ENCODE measurements around the gene CCT4.

CCT4 gene, protein sequence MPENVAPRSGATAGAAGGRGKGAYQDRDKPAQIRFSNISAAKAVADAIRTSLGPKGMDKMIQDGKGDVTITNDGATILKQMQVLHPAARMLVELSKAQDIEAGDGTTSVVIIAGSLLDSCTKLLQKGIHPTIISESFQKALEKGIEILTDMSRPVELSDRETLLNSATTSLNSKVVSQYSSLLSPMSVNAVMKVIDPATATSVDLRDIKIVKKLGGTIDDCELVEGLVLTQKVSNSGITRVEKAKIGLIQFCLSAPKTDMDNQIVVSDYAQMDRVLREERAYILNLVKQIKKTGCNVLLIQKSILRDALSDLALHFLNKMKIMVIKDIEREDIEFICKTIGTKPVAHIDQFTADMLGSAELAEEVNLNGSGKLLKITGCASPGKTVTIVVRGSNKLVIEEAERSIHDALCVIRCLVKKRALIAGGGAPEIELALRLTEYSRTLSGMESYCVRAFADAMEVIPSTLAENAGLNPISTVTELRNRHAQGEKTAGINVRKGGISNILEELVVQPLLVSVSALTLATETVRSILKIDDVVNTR

DNA sequence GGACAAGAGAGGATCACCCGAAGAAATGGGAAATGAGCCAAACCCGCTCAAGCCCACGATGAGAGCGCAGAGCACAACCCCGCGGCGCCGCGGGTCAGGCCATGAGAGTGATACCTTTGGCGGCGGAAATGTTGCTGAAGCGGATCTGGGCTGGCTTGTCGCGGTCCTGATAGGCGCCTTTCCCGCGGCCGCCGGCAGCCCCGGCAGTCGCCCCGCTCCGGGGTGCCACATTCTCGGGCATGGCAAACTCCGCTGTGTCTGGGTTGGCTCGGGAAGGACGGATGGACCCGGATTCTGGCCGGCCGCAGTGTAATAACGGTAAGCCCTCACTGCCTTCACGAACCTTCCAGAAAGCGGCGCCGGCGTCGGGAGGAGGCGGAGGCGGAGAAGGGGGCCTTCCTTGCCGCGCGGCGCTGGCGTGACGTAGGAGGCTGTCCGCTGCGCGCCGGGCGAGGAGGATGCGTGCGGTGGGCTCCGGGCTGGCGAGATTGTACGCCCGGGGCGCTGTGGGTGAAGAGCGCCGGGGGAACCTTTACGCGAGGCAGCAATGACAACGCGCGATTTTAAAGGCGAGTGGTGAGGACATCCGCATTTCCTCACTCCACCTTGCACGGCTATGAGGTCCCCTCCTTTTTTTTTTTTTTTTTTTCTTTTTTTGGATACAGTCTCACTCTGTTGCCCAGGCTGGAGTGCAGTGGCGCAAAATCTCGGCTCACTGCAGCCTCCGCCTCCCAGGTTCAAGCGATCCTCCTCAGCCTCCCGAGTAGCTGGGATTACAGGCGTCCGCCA lies at the start of gene CCT4:
Gene CCT4 (minus strand): TSS at position 390 of the 789 bp plus-strand sequence. CDS start 149 bp downstream, at position 241.
- ChIA-PET POLR2A (ENCODE audit: low non-redundant PET) (no interaction called here), CTCF (no interaction called here)
- H3K27ac ChIP-seq: peak within 1 kb of the TSS; percentile 91
- TF ChIP-seq, protein P1, sequence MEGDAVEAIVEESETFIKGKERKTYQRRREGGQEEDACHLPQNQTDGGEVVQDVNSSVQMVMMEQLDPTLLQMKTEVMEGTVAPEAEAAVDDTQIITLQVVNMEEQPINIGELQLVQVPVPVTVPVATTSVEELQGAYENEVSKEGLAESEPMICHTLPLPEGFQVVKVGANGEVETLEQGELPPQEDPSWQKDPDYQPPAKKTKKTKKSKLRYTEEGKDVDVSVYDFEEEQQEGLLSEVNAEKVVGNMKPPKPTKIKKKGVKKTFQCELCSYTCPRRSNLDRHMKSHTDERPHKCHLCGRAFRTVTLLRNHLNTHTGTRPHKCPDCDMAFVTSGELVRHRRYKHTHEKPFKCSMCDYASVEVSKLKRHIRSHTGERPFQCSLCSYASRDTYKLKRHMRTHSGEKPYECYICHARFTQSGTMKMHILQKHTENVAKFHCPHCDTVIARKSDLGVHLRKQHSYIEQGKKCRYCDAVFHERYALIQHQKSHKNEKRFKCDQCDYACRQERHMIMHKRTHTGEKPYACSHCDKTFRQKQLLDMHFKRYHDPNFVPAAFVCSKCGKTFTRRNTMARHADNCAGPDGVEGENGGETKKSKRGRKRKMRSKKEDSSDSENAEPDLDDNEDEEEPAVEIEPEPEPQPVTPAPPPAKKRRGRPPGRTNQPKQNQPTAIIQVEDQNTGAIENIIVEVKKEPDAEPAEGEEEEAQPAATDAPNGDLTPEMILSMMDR (conservative IDR thresholded peaks at IDR 0.05; ENCODE audit: low read depth): no peak
- peak; percentile 70 for DNase-seq (ENCODE audit: low spot score)

DNA sequence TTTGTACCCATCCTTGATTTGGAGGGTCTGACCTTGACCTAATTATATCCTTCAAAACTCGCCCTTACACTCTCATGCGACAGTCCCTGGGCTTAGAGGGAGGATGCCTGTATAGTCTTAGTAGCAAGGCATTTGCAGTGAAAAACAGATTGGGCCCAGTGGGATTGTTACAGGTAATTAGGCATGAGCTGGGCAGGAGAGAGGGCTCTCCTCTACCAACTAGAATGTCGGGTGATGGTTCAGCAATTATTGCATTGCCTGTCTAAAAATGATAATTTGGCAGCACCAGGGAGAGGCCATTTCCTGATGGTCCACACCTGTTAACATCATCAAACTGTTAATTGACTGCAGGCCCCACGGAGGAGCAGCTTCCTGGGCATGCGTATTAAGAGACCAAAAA lies 49.4 kb upstream of the CCT4 start:
- CTCF ChIA-PET: interaction anchor here (0.6 kb wide), 1 partner anchor 599 kb away, joined by 3 read pairs; no protein-coding TSS in a partner anchor

DNA sequence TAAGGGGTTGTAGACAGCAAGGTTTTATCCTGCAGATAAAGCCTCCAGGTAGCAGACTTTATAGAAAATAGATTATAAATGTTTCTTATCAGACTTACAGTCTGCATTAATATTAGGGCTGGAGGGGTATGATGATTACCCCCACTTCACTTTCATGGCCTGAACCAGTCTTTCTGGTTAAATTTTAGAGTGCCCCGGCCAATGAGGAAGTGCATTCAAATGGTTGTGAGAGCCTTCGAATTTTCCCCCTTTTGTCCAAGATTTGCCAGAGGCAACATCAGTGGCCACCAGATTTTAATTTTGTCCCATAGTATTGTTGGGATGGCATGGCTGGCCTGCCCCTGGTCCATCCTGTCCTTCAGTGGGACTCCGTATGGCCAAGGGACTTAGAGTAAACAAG lies 48.6 kb upstream of the CCT4 start:
- TF ChIP-seq, protein P1 (conservative IDR thresholded peaks at IDR 0.05; ENCODE audit: low read depth): no peak
- no peak overlapping the region for H3K27ac ChIP-seq
- POLR2A ChIA-PET (ENCODE audit: low non-redundant PET): no interaction called here
- DNase-seq (ENCODE audit: low spot score): no peak
- CTCF ChIA-PET: no interaction called here

More for the DNA sequence above, 49.4 kb upstream of the CCT4 start:
- TF ChIP-seq, protein P1 (conservative IDR thresholded peaks at IDR 0.05; ENCODE audit: low read depth): no peak
- POLR2A ChIA-PET (ENCODE audit: low non-redundant PET): no interaction called here
- no peak overlapping the region for H3K27ac ChIP-seq
- DNase-seq (ENCODE audit: low spot score): no peak

DNA sequence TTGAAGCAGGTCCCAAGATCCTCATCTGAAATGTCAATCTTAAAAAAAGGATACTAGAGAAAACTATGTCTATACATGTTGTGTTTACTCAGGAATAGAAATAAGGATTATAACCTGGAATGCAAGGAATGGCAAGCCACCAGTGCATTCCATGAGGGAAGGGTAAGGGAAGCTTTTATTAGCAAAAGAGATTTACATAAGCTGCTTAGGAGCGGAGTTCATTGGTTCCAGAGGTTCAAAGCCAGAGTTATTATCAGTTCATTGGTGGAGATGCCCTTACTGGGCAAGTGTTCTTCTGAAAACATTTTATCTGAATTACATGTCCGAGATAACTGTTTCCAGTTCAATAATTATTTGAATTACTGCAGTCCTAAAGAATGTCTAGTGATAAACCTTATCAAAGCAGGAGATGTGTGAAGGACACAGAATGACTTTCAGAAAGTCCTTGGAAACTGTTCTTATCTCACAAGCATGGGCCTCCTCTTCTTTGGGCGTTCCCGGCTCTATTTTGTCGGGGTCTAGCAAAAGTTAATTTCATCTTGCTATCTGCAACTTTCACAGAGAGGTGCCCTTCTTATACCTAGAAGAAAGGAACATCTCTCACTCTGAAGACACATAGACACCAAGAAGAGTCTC lies 40.5 kb upstream of the CCT4 start:
- TF ChIP-seq, protein P1 (conservative IDR thresholded peaks at IDR 0.05; ENCODE audit: low read depth): no peak
- ChIA-PET CTCF (interaction anchor here (0.7 kb wide), 1 partner anchor 15 kb away, joined by 3 read pairs; no protein-coding TSS in a partner anchor), POLR2A (ENCODE audit: low non-redundant PET) (interaction anchor here (0.6 kb wide), 1 partner anchor 57 kb away, joined by 3 read pairs; no protein-coding TSS in a partner anchor)
- H3K27ac ChIP-seq: no peak overlapping the region
- DNase-seq (ENCODE audit: low spot score): no peak

DNA sequence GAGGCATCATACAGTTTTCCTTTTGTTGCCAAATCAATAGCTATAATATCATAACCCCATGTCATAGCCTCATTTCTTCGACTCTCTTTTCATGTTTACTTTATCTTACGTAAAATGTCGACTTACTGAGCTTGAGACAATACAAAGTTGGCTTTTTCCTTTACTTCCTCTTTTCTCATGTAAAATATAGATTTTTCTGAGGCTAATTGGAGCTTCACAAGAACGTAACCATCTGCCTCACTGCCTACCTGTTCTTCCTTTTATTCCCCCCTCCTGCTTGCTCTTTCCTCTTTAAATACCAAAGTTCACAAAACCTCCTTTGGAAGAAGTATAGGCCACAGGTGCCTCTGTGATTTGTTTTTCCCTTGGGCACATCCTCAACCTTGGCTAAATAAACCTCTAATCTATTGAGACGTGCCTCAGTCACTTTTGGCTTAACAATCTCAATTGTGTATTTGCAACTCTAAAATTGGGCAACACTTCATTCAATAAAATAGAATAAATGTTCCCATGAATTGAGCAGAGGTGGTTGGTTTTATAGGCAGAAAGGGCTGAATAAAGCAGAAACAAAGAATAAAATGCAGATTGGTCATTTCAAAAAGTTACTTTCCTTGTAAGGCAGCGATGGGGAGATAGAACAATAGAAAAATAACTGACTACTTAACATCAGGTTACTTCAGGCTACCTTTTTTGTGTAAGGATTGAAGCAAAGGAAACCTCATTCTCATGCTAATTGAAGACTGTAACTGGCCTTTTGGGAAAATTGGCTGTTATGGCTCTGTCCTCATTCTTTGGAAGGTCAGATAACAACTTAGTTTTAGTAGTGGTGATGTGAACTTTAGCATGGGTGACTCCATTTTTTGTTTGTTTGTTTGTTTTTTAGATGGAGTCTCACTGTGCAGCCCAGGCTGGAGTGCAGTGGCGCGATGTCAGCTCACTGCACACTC lies 38.3 kb upstream of the CCT4 start:
- H3K27ac ChIP-seq: no peak overlapping the region
- POLR2A ChIA-PET (ENCODE audit: low non-redundant PET): no interaction called here
- CTCF ChIA-PET: no interaction called here
- no peak for DNase-seq (ENCODE audit: low spot score)
- TF ChIP-seq, protein P1 (conservative IDR thresholded peaks at IDR 0.05; ENCODE audit: low read depth): no peak

Data from RWPE1 (cell line).